Renal pelvis (tissue), 12 donors: ENCODE results near the gene CORO7. TPM values are rescaled to one million over a fixed set of nuclear protein-coding genes. Genes with fewer than 3 reads are reported as not detected.

Experiments
- DNase-seq: peaks from one replicate; pipeline ENCODE4 v3.0.0-alpha.2; 2013
- long read RNA-seq, 16 experiments: transcript quantifications; one replicate each; lab custom pipeline, GENCODE V29; 2026
- polyA plus RNA-seq, 3 donors: library from polyadenylated mRNA; unstranded; fragments of 120-200 nt; gene quantifications; one replicate each; pipeline ENCODE4 v1.2.1, GENCODE V29; 2013; ENCODE audit not compliant: insufficient read length in 3 of 3

The CORO7 gene
- 10 to 100 TPM; 21.2 to 25.0 (median 24.6) TPM for polyA plus RNA-seq
- long read RNA-seq, donor 1, partial matches to known transcripts = 0 of 2 reads
- long read RNA-seq, donor 1, other reads (novel, unspliced or antisense) = 0 of 2 reads
- long read RNA-seq, donor 2, partial matches to known transcripts = 0 of 4 reads
- long read RNA-seq, donor 2, other reads (novel, unspliced or antisense) = 0 of 4 reads
- long read RNA-seq, donor 3, partial matches to known transcripts = 0 of 3 reads
- long read RNA-seq, donor 3, other reads (novel, unspliced or antisense) = 0 of 3 reads
- long read RNA-seq, donor 4, partial matches to known transcripts = 10 of 18 reads
- long read RNA-seq, donor 4, other reads (novel, unspliced or antisense) = 6 of 18 reads
- long read RNA-seq, donor 5 = 0 reads
- long read RNA-seq, donor 6, partial matches to known transcripts = 66 of 67 reads
- long read RNA-seq, donor 6, other reads (novel, unspliced or antisense) = 0 of 67 reads
- long read RNA-seq, donor 7, partial matches to known transcripts = 80 of 80 reads
- long read RNA-seq, donor 7, other reads (novel, unspliced or antisense) = 0 of 80 reads
- long read RNA-seq, donor 8, partial matches to known transcripts = 0 of 1 reads
- long read RNA-seq, donor 8, other reads (novel, unspliced or antisense) = 0 of 1 reads
- long read RNA-seq, donor 9, partial matches to known transcripts = 0 of 1 reads
- long read RNA-seq, donor 9, other reads (novel, unspliced or antisense) = 0 of 1 reads
- long read RNA-seq, donor 10, partial matches to known transcripts = 0 of 1 reads
- long read RNA-seq, donor 10, other reads (novel, unspliced or antisense) = 0 of 1 reads
- long read RNA-seq, donor 11, partial matches to known transcripts = 46 of 48 reads
- long read RNA-seq, donor 11, other reads (novel, unspliced or antisense) = 0 of 48 reads
- long read RNA-seq, donor 12, partial matches to known transcripts = 86 of 86 reads
- long read RNA-seq, donor 12, other reads (novel, unspliced or antisense) = 0 of 86 reads
- long read RNA-seq, donor 13 = 0 reads
- long read RNA-seq, donor 14 = 0 reads
- long read RNA-seq, donor 15 = 0 reads
- long read RNA-seq, donor 16, partial matches to known transcripts = 68 of 71 reads
- long read RNA-seq, donor 16, other reads (novel, unspliced or antisense) = 0 of 71 reads

- peak; percentile 90 for DNase-seq
These were observed at the start of gene CORO7 for GRCh38 chr16:4416200-4417032. TSS of gene CORO7 (minus strand) at chr16:4416596. CDS start at chr16:4416518, 78 bp downstream.

DNA sequence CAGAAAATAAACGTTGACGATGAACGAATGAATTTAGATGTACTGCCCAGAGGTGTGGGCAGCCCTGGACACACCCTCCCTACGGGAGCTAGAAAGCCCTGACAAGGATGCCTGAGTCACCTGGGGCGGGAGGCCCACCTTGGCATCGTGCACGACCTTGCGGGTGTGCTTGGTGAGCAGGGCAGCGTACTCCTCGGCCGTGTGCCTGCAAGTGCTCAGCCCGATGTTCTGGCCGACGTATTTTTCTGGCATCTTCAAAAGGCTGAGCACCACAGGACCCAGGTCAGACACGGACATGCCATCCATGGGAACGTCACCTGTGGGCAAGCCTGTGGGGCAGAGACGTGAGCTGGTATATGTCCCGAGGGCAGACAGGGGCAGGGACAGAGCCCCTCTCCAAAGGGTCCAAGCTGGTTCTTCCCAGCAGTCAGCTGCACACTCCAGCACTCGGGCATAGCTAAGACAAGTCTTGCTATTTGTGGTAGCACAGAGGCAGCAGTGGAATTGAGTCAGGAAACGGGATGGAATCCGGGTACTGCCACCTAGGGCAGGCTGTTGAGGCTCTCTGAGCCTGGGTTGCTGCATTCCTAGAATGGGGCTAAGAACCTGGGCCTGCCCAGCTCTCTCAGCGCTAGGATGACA lies 47.2 kb upstream of the CORO7 start:
- DNase-seq = no peak

DNA sequence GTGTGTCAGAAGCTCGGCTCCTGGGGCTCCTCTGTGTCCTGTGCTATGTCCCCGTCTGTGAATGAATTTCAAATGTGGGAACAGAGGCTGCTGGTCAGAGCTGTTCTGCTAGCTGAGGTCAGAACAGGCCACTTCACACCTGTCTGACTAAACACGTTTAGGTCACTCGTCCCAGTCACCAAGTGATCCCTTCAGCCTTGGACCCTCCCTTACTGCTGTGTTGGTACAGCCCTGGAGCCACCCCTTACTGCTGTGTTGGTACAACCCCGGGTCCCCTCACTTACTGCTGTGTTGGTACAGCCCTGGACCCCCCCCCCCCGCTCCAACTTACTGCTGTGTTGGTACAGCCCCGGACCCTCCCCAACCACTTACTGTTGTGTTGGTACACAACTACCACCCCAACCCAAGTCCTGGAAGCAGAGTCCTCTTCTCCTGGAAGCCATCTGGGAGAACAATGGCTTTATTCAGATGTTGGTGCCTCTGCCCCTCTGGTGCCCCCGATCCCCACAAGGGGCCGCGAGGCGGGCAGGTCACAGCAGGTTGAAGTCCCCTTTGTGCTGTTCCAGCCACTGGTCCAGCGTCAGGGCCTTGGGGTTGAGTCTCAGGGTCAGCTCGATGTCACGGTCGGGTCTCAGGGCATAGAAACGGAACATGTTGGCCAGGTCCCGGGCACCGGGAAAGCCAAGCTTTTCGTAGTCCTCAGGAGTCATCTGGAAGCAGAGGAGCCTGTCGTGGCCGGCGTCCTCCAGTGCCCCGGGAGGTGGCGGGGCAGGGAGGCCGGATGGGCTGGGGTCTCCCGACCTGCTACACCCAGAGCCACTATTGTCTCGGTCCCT lies 45.1 kb upstream of the CORO7 start:
- no peak for DNase-seq

- no peak for DNase-seq
These were observed 44.5 kb upstream of the CORO7 start for GRCh38 chr16:4460936-4461249.

DNA sequence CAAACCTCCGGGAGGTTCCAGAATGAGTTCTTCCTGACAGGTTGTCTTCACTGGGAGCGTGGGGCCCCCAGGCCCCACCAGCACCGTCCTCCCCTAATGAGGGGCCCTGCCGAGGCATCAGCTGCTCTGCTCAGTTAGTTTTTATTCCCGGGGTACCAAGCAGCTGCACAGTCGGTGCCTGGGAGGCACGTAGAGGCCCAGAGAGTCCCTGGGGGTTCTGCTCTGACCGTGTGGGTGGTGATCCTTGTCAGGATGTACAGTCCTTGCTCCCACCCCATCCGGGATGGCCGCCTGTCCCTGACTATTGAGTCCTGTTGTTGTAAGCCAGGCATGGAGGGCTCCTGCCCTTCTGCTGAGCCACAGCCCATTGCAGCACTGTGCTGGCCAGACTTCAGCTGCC lies 39.6 kb upstream of the CORO7 start:
- DNase-seq = no peak

GRCh38 chr16:4455081-4455480 lies 38.7 kb upstream of the CORO7 start:
- no peak for DNase-seq

DNA sequence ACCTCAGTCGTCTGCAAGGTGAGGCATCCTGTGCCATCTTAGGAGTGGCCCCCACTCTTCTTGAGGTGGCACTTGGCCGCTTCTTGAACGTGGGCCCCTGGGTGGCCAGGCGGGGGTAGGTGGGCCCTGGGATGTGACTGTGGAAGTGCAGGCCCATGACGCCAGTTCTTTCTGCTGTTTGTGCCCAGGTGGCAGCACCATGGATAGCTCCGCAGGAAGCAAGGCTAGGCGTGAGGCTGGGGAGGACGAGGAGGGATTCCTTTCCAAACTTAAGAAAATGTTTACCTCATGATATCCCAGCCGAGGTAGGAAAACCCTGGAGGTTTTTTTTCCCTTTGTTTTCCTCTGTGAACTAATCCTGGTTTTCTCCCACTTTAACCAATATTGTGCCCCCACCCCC lies 38.2 kb upstream of the CORO7 start:
- no peak for DNase-seq

DNA sequence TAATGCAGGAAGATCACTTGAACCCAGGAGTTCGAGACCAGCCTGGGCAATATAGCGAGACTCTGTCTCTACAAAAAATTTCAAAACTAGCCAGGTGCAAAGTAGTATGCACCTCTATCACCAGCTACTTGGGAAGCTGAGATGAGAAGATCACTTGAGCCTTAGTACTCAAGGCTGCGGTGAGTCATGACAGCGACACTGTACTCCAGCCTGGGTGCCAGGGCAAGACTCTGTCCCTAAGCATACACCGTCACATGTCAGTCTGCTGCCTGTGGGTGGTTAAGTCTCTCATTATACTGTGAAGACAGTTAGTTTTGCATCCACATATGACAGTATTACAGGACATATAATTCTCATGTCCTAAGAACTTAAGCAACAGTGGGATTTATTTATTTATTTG lies 36.3 kb upstream of the CORO7 start:
- DNase-seq = no peak

DNA sequence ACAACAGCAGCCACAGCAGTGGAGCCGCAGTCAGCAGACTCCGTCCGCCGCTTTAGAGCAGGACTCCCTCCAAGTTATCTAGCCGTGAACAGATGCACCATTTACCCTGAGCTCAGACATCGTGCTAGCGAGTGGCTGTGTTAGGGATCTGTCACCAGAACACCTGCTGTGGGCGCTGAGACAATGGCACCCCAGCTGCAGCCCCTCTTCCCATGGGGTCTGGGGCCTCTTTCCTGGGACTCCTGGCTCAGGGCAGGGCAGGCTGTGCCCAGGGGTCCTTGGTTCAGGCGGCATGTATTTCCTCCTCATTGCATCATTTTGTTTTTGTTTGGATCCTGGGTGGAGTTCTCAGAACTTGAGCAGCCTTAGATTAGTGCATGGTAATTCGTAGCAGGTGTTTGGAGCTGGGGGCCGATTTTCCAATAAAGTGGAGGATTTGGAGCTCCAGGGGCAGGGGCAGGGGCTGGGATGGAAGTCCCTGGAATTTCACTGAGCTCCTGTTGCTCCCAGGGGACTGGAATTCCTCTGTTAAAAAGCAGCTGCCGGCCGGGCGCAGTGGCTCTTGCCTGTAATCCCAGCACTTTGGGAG lies 34.6 kb upstream of the CORO7 start:
- no peak for DNase-seq

DNA sequence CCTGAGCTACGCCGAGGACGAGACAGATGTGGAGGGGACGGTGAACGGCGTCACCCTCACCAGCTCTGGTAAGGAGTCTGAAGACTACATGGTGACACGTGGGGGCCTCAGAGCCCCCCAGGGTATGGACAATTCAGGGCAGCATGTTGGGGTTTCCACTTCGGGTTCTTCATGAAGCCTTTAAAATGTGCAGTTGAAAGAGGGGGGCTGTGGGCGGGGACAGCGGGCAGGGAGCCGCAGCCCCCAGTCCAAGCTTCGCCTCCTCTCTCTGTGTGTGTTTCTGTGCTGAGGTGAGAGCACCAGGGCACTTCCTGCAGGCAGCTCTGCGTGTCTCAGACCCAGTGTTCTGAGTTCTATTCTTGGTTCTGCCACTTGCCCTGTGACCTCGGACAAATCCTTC lies 34.0 kb upstream of the CORO7 start:
- DNase-seq = no peak

DNA sequence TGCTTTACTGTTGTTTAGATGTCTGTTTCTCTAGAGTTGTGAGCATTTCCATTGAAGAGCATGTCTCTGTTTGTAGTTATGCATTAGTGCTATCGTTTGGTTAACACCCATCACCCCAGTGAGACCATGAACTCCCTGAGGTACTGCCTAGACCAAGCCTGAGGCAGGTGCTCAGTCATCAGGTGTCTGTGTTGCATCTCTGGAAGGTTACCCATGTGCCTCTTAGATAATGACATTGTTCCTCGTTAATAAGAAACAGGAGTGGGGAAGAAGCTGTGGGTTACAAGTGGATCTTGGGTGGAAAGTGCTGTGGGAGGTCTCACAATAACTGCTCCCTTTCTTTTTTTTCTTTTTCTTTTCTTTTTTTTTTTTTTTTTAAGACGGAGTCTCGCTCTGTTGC lies 27.6 kb upstream of the CORO7 start:
- DNase-seq = no peak

DNA sequence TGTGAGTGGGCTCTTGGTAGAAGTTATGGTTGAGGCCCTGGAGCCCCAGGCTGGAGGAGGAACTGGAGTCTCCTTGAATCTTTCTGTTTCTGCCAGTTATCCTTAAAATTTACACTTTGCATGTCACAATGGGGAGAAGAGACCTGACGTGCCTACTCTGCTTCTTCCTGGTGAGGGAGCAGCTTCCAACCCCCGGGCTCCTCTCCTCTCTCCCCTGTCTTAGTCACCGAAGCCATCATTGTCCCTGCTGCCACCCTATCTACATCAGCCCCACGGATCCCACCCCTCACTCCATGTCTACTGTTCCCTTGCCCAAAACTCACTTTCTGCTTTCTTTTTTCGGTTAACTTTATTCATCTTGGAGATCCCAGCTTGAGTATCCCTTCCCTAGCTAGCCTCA lies 26.9 kb upstream of the CORO7 start:
- DNase-seq = no peak

GRCh38 chr16:4442371-4442770 lies 26.0 kb upstream of the CORO7 start:
- DNase-seq = no peak

- no peak for DNase-seq
These were observed 21.0 kb upstream of the CORO7 start for GRCh38 chr16:4437366-4437765.

GRCh38 chr16:4435337-4436067 lies 19.1 kb upstream of the CORO7 start:
- DNase-seq = no peak

DNA sequence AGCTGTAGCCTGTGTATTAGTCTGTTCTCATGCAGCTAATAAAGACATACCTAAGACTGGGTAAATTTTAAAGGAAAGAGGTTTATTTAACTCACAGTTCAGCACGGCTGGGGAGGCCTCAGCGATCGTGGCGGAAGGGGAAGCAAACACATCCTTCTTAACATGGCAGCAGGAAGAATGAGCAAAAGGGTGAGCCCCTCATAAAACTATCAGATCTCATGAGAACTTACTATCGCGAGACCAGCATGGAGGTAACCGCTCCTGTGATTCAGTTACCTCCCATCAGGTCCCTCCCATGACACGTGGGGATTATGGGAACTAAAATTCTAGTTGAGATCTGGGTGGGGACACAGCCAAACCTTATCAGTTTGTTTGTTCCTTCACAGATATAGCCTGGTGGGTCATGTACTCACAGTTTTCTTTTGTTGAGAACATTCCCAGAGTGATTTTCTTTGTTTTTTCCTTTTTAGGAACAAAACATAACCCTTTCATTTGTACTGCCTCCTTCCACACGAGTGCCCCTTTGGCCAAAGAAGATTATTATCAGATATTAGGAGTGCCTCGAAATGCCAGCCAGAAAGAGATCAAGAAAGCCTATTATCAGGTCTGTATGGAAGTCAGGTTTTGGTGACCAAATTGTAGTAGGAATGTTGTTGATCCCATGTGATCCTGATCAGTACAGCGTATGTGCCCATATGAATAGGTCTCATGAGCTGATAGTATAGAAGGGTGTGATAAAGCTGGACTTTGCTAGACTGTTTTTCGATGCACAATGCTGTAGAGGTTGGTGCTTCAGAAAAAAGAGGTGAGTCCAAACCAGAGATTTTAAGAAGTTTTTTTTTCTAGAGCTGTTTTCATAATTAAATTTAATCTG lies 17.8 kb upstream of the CORO7 start:
- no peak for DNase-seq

DNA sequence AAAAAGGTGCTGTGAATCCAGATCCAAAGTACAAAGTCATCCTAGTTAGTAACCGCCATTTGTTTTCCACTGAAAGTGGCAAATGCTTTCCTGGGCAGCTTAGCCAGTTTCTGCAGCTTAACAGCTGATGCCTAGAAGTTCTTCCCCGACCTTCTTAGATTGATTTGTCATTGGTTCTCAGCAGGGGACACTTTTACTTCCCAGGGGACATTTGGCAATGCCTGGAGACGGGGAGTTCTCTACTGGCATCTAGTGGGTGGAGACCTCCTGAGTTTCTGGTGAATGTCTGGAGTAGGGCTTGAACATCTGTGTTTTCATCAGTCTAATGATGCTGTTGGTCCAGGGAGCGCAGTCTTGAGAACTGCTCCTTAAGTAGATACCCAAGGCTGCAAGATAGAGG lies 16.8 kb upstream of the CORO7 start:
- no peak for DNase-seq

GRCh38 chr16:4431023-4431422 lies 14.6 kb upstream of the CORO7 start:
- no peak for DNase-seq
